Activated CD4-positive, alpha-beta T cell treated with anti-CD3 and anti-CD28 coated beads for 24 hours (primary cell): ENCODE measurements around the gene SFXN3.
A peak's percentile ranks its signal among the peaks of the same experiment; 100 is the strongest.

Experiments
- DNase-seq, 2 donors: peaks; one replicate each; pipeline ENCODE4 v3.0.0-alpha.2; 2020; ENCODE audit warnings: low read depth in 2 of 2

SFXN3 gene

GRCh38 chr10:101031128-101031795, at the start of gene SFXN3, which contains the start of gene PDZD7:
SFXN3 (plus strand) TSS chr10:101031234; CDS start chr10:101034695, 3,461 bp downstream.
PDZD7 (minus strand) TSS chr10:101031129; CDS start chr10:101030219, 910 bp downstream.
- DNase-seq: peak; percentile 96 to 97

GRCh38 chr10:100982916-100983830, 47.9 kb upstream of the SFXN3 start:
- DNase-seq: no peak

GRCh38 chr10:100983868-100984671, 47.0 kb upstream of the SFXN3 start:
- no peak for DNase-seq

GRCh38 chr10:100984672-100985177, 46.3 kb upstream of the SFXN3 start:
- no peak for DNase-seq

- no peak for DNase-seq
Measured at GRCh38 chr10:100985336-100985735, 45.7 kb upstream of the SFXN3 start.

GRCh38 chr10:100986623-100986951, 44.4 kb upstream of the SFXN3 start:
- DNase-seq: no peak

- DNase-seq: peak; percentile 76 to 77
Measured at GRCh38 chr10:100986952-100987684, 43.9 kb upstream of the SFXN3 start, which contains the start of the genes MRPL43 and TWNK. MRPL43 (minus strand) TSS chr10:100987497; CDS start chr10:100987443, 54 bp downstream. TWNK (plus strand) TSS chr10:100987543; CDS start chr10:100988211, 668 bp downstream.

- DNase-seq: no peak
Measured at GRCh38 chr10:100987685-100988049, 43.4 kb upstream of the SFXN3 start.

- no peak for DNase-seq
Measured at GRCh38 chr10:100988166-100988565, 42.9 kb upstream of the SFXN3 start.

- DNase-seq: no peak
Measured at GRCh38 chr10:100989088-100989487, 41.9 kb upstream of the SFXN3 start.

GRCh38 chr10:100993986-100994708, 36.9 kb upstream of the SFXN3 start:
- no peak for DNase-seq

GRCh38 chr10:100995181-100995580, 35.9 kb upstream of the SFXN3 start:
- no peak for DNase-seq

GRCh38 chr10:100996678-100997359, 34.2 kb upstream of the SFXN3 start:
- DNase-seq: no peak

- DNase-seq: peak; percentile 52 to 55
Measured at GRCh38 chr10:100997360-100998182, 33.5 kb upstream of the SFXN3 start.

- DNase-seq: peak; percentile 36 to 56
Measured at GRCh38 chr10:100998183-100998990, 32.6 kb upstream of the SFXN3 start.

- peak; percentile 64 for DNase-seq
Measured at GRCh38 chr10:100998991-100999741, 31.9 kb upstream of the SFXN3 start.

- no peak for DNase-seq
Measured at GRCh38 chr10:100999742-101000126, 31.3 kb upstream of the SFXN3 start, which contains the start of gene LZTS2. LZTS2 (plus strand) TSS chr10:100999808; CDS start chr10:101002539, 2,731 bp downstream.
